GM21723 (cell line): ENCODE measurements around the gene MT1G.
"Not testable (repeated sequence)": the region's sequence is repeated elsewhere in the genome, so short reads cannot be mapped to it uniquely, and the experiment has no call there.

Source experiments
- ATAC-seq: cut with Tn5 transposase; IDR thresholded peaks from one replicate; pipeline ENCODE4 v1.9.1; 2021; ENCODE audit warnings: mild to moderate bottlenecking, moderate library complexity; ENCODE audit not compliant: unreplicated experiment

Gene MT1G

DNA sequence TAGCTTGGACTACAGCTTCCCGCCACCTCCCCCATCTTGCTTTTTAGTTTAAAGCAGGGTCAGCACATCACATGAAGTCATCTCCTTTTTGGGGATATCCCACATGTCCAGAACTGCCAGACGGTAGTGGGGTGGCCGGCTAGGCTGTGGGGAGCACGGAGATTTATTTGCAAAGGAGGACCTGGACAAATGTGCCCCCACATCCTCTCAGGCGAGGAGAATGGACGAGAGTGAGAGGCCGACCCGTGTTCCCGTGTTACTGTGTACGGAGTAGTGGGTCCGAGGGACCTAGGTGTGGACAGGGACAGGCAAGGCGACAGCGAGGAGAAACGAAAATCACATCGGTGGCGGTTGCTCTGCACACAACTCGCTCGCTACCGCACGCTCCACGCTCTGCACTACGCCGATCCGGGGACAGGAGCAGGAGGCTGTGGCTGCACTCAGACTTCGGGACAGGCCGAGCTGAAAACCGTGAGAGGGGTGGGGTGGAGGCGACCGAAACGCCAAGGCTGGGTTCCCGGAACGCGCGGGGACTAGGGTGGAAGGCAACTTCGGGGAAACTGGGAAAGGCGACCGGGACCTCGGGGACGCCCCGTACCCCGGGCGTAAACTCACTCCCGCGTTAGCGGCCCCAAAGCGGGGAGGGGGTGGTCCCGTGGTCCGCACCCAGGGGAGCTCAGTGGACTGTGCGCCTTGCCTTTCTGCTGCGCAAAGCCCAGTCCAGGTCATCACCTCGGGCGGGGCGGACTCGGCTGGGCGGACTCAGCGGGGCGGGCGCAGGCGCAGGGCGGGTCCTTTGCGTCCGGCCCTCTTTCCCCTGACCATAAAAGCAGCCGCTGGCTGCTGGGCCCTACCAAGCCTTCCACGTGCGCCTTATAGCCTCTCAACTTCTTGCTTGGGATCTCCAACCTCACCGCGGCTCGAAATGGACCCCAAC is 29.8 kb downstream of the MT1G start, which contains the start of gene MT1A:
Gene MT1A, plus strand, starts transcription at position 853 of the 937 bp plus-strand sequence. Its CDS starts 73 bp downstream, at position 926.
- no peak for ATAC-seq

DNA sequence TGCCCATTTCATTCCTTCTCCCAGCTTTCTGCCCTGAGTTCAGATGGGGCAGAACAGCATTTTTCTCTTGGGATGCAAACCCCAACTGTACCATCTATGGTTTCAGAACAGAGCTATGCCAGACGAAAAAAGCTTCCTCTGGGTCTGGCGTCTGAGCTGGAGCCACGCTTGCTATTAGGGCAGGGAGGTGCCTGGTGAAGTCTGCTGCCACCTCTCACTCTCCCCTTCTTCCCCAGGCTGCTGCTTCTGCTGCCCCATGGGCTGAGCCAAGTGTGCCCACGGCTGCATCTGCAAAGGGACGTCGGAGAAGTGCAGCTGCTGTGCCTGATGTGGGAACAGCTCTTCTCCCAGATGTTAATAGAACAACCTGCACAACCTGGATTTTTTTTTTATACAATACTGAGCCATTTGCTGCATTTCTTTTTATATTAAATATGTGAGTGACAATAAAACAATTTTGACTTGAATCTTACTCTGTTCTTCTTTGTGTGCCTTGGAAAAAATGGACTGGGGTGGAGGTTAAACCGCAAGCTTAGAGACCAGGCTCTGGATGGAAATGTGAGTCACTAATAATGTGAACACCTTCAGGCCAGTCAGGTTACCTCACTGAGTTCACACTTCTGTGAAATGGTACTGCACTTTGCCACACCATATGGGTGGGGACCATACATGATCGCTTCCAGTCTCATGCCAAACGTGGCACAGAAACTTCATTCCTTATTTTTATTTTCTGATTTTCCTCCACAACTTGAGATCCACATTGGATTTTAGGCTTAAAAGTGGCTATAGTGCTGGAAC is 31.1 kb downstream of the MT1G start:
- no peak for ATAC-seq

DNA sequence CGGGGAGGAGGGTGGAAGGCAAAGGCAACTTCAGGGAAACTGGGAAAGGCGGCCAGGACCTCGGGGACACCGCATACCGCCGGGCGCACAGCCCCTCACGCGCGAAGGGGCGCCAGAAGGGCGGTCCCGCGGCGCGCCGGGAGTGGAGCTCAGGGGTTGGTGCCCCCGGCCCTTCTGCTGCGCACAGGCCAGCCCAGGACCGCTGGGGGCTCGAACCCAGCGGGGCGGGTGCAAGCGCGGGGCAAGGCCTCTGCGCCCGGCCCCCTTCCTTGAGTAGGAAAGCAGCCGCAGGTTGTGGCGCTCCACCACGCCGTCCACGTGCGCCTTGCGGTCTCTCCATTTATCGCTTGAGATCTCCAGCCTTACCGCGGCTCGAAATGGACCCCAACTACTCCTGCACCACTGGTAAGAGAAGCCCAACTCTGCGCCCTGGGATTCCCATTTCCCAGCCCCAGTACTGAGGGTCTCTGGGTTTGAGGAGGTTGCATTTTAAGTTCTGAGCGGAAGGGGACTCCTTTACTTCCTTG is 32.4 kb downstream of the MT1G start:
- ATAC-seq: no peak

DNA sequence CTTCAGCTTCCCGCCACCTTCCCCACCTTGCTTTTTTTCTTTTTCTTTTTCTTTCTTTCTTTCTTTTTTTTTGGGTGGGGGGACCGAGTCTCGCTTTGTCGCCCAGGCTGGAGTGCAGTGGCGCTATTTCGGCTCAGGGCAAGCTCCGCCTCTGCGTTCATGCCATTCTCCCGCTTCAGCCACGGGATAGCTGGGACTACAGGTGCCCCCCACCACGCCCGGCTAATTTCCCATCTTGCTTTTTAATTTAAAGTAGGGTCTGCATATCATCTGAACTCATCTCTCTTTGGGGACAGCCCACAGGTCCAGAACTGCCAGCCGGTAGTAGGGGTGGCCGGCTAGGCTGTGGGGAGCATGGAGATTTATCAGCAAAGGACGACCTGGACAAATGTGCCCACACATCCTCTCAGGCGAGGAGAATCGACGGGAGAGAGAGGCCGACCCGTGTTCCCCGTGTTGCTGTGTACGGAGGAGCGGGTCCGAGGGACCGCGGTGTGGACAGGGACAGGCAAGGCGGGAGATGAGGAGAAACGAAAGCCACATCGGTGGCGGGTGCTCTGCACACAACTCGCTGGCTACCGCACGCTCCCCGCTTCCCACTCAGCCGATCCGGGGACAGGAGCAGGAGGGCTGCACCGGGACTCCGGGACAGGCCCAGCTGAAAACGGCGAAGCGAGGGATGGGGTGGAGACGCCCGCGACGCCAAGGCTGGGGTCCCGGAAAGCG is 33.0 kb downstream of the MT1G start:
- no peak for ATAC-seq

DNA sequence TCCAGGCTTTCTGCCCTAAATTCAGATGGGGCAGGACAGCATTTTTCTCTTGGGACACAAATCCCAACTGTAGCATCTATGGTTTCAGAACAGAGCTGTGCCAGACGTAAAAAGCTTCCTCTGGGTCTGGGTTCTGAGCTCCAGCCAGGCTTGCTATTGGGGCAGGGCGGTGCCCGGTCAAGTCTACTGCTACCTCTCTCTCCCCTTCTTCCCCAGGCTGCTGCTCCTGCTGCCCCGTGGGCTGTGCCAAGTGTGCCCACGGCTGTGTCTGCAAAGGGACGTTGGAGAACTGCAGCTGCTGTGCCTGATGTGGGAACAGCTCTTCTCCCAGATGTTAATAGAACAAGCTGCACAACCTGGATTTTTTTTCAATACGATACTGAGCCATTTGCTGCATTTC is 34.3 kb downstream of the MT1G start:
- ATAC-seq: no peak

DNA sequence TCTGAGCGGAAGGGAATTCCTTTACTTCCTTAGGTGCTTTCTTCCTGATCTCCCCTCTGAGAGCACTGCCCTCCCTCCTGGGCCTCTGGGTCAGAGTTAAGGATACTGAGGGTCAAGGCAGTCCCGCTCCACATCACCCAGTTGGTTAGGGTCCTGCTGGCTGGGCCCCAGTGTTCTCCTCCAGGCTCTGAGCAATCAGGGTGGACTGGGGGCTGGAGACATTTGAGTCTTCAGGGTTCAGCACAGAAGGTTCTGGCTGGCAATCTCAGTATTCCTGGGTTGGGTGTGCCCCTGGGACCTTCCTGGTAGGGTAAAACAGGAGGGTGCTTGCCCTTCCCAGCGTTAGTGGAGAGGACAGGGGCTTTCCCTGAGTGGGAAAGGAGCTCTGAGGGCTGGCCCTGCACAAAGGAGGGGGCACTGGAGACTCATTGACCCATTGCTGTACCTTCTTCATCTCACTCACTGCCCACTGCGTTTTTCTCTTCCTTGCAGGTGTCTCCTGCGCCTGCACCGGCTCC is 35.0 kb downstream of the MT1G start:
- no peak for ATAC-seq

DNA sequence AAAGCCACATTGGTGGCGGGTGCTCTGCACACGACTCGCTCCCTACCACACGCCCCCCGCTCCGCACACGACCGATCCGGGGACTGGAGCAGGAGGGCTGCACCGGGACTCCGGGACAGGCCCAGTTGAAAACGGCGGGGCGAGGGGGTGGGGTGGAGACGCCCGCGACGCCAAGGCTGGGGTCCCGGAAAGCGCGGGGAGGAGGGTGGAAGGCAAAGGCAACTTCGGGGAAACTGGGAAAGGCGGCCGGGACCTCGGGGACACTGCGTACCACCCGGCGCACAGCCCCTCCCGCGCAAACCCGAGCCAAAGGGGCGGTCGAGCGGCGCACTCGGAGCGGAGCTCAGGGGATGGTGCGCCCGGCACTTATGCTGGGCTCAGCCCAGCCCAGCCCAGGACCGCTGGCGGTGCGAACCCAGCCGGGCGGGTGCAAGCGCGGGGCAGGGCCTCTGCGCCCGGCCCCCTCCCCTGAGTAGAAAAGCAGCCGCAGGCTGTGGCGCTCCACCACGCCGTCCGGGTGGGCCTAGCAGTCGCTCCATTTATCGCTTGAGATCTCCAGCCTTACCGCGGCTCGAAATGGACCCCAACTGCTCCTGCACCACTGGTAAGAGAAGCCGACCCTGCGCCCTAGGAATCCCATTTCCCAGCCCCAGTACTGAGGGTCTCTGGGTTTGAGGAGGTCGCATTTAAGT is 35.6 kb downstream of the MT1G start, which contains the start of gene MT1M:
Gene MT1M, plus strand, starts transcription at position 504 of the 692 bp plus-strand sequence. Its CDS starts 73 bp downstream, at position 577.
- no peak for ATAC-seq

DNA sequence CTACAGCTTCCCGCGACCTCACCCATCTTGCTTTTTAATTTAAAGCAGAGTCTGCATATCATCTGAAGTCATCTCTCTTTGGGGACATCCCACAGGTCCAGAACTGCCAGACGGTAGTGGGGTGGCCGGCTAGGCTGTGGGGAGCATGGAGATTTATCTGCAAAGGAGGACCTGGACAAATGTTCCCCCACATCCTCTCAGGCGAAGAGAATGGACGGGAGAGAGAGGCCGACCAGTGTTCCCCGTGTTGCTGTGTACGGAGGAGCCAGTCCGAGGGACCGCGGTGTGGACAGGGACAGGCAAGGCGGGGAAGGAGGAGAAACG is 36.1 kb downstream of the MT1G start:
- ATAC-seq: no peak

DNA sequence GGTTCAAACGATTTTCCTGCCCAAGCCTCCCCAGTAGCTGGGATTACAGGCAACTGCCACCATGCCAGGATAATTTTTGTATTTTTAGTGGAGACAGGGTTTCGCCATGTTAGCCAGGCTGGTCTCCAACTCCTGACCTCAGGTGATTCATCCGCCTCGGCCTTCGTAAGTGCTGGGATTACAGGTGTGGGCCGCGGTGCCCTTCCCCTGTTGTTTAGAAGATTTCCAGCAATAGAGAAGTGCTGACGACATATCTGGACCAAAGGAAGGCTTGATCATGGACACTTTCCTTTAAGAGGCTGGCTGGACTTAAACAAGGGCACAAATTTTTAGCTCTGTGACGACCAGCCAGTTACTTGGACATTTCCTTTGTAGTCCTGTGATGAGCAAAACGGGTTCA is 36.7 kb downstream of the MT1G start:
- no peak for ATAC-seq

DNA sequence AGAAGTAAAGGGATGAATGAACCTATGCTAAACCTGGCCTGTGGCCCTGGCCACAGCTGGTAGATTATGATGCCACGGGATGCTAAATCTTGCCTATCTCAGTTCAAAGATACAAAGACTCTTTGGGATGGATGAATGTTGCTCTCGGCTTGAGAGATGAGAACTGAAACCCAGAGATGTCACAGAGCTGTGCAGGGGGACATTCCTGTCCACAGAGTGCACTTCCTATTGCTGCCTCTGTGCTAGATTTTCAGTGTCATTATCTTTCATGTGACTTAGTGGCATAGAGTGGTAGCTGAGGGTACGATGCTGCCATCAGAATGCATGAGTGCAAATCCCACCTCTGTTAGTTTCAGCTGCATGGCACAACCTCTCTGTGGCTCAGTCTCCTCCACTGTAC is 37.7 kb downstream of the MT1G start:
- ATAC-seq: peak; percentile 87

DNA sequence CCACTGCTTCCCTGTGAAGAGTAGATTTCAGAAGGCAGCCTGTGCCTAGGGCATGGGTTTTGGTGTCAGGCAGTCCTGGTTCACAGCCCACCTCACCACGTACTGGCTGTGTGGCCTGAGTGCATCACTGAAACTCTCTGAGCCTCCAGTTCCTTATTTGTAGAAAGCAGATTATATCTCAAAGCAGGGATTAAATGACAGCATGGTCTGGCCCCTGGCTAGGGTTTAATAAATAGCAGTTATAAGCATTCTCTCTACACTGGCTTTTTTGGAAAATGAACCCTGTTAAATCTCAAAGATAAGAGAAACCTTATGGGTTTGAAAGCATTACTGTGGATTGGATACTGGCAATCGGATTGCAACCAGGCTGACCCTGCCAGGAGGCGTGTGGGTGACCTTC is 38.3 kb downstream of the MT1G start:
- ATAC-seq: no peak

DNA sequence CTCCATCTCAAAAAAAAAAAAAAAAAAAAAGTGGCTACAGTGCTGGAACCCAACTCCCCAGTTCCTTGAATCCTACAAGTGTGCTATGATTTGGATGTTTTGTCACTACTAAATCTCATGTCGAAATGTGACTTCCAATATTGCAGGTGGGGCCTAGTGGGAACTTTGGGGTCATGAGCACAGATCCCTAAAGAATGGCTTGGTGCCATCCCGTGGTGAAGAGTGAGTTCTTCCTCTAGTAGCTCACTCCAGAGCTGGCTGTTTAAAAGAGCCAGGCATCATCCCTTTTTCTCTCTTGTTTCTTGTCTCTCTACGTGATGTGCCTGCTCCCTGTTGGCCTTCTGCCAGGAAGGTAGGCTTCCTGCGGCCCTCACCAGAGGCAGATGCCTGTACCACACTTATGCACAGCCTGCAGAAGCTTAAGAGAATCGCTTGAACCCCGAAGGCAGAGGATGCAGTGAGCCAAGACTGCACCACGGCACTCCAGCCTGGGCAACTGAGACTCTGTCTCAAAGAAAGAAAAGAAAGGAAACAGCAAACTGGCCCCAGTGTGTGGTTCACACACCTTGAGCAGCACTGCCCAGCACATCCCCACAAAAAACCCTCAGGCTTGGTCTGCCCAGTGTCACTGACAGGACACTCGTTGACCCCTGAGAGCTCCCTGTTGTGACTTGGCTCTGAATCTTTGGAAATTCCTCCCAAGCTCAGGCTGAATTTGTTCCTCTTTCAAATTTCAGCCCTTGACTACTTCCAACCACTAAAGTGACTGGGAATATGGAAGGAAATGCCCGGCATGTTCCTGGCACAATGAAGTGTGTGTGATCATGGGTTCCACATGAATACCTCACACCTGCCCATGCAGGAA is 39.1 kb downstream of the MT1G start:
- no peak for ATAC-seq

DNA sequence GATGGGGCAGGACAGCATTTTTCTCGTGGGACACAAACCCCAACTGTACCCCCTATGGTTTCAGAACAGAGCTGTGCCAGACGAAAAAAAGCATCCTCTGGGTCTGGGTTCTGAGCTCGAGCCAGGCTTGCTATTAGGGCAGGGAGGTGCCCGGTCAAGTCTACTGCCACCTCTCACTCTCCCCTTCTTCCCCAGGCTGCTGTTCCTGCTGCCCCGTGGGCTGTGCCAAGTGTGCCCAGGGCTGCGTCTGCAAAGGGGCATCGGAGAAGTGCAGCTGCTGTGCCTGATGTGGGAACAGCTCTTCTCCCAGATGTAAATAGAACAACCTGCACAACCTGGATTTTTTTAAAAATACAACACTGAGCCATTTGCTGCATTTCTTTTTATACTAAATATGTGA is 41.2 kb downstream of the MT1G start:
- no peak for ATAC-seq

DNA sequence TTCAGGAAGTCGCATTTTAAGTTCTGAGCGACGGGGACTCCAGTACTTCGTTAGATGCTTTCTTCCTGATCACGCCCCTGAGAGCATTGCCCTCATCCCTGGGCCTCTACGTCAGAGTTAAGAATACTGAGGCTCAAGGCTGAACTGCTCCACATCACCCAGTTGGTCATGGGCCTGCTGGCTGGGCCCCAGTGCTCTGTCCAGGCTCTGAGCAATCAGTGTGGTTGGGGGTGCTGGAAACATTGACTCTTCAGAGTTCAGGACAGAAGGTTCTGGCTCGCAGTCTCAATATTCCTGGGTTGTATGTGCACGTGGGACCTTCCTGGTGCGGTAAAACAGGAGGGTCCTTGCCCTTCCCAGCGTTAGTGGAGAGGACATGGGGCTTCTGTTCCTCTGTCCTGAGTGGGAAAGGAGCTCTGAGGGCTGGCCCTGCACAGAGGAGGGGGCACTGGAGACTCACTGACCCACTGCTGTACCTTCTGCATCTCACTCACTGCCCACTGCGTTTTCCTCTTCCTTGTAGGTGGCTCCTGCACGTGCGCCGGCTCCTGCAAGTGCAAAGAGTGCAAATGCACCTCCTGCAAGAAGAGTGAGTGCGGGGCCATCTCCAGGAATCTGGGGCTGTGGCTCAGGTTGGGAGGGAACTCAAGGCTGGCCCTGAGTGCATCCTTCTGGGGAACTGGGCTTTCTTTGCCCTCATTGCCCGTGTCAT is 41.8 kb downstream of the MT1G start:
- no peak for ATAC-seq

DNA sequence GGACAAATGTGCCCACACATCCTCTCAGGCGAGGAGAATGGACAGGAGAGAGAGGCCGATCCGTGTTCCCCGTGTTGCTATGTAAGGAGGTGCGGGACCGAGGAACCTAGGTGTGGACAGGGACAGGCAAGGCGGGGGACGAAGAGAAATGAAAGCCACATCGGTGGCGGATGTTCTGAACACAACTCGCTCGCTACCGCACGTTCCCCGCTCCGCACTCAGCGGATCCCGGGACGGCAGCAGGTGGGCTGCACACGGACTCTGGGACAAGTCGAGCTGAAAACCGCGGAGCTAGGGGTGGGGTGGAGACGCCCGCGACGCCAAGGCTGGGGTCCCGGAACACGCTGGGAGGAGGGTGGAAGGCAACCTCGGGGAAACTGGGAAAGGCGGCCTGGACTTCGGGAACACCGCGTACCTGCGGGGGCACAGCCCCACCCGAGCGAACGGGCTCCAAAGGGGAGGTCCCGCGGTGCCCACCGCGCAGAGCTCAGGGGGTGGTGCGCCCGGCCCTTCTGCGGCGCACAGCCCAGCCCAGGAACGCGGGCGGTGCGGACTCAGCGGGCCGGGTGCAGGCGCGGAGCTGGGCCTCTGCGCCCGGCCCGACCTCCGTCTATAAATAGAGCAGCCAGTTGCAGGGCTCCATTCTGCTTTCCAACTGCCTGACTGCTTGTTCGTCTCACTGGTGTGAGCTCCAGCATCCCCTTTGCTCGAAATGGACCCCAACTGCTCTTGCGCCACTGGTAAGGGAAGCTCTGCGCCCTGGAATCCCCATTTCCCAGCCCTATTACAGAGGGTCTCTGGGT is 42.5 kb downstream of the MT1G start, which contains the start of gene MT1E:
Gene MT1E, plus strand, starts transcription at position 642 of the 803 bp plus-strand sequence. Its CDS starts 71 bp downstream, at position 713.
- ATAC-seq: no peak

DNA sequence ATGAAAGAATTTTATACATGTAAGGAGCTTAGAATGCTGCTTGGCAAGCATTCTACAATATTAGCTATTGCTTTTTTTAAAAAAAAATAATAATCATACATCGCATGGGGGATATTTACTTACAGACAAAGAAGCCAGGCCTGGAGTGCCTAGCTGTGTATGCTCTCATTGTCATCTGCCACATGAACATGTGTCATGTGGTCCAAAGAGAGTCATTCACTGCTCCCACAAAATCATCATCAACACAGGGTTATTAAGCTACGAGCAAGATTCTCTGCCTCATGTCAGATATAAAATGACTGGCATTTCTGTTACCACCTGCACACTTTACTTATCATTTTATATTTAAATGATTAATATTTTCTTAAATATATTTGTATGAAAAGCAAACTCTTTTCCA is 44.2 kb downstream of the MT1G start:
- ATAC-seq: no peak

DNA sequence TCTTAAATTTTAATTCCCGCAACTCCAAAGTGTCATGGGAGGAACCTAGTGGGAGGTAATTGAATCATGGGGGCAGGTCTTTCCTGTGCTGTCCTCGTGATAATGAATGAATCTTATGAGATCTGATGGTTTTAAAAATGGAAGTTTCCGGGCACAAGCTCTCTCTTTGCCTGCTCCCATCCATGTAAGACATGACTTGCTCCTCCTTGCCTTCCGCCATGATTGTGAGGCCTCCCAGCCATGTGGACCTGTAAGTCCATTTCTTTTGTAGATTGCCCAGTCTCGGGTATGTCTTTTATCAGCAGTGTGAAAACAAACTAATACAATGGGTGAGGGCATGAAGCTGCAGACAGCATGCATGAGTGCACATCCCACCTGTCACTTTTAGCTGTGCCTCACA is 44.7 kb downstream of the MT1G start:
- not testable (repeated sequence) for ATAC-seq
